ENCODE measurements around the gene PDYN.
"Not testable (repeated sequence)": the region's sequence is repeated elsewhere in the genome, so short reads cannot be mapped to it uniquely, and the experiment has no call there.

PDYN gene

GRCh38 chr20:1993986-1994385 is at the start of gene PDYN:
Gene PDYN (minus strand): TSS chr20:1994058. CDS start chr20:1983084, 10,974 bp downstream.
- no peak for DNase-seq

GRCh38 chr20:2042400-2042799 is 48.5 kb upstream of the PDYN start:
- DNase-seq, result no peak

DNA sequence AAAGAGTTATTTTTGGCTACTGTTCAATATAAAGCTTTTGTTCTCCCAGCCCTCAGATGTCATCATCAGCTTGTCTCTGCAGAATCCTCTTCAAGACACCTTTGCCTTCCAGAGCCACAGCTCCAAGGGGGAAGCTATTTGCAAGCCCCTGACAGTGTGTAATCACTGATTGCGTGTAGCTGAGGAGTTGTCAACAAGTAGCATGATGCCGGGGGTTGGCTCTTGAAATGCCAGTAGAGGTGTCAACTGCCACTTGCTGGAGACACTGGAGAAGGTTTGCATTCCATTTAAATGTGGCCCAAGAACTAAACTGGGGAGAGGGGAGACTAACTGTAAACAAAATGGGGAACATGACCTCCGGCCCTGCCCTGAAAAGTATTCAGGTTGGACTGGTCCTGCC is 44.3 kb upstream of the PDYN start:
- DNase-seq, result no peak

- no peak for DNase-seq
Measured at GRCh38 chr20:2037296-2037914, 43.5 kb upstream of the PDYN start.

DNA sequence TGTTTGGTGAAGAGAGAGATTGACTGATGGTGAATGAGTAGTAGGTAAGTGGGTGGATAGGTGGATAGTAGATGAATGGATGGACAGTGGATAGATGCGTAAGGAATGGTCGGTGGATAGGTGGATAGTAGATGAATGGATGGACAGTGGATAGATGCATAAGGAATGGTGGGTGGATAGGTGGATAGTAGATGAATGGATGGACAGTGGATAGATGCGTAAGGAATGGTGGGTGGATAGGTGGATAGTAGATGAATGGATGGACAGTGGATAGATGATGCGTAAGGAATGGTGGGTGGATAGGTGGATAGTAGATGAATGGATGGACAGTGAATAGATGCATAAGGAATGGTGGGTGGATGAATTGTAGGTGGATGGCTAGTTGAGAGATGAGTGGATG is 42.5 kb upstream of the PDYN start:
- not testable (repeated sequence) for DNase-seq

- DNase-seq, result no peak
Measured at GRCh38 chr20:2032168-2032567, 38.3 kb upstream of the PDYN start.

GRCh38 chr20:2026514-2026913 is 32.7 kb upstream of the PDYN start:
- no peak for DNase-seq

GRCh38 chr20:2026004-2026403 is 32.1 kb upstream of the PDYN start:
- no peak for DNase-seq

GRCh38 chr20:2023151-2023550 is 29.3 kb upstream of the PDYN start:
- no peak for DNase-seq

DNA sequence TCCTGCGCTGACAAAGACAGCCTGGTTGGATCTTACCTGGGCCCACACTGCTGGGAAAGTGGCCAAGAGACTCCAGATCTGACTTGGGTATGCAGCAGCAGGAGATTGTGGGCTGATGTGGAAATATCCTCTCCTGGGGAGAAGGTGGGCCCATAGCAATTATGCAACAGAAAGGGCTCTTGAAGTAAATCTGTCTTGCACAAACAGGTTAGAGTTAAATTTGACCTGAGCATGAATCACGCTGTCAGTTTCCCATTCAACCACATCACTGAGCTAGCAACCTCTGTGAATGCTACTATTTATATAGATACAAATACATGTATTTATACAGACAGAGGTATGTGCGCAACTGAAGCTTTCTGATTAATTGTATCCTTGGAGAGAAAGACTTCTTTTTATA is 28.3 kb upstream of the PDYN start:
- DNase-seq, result no peak

DNA sequence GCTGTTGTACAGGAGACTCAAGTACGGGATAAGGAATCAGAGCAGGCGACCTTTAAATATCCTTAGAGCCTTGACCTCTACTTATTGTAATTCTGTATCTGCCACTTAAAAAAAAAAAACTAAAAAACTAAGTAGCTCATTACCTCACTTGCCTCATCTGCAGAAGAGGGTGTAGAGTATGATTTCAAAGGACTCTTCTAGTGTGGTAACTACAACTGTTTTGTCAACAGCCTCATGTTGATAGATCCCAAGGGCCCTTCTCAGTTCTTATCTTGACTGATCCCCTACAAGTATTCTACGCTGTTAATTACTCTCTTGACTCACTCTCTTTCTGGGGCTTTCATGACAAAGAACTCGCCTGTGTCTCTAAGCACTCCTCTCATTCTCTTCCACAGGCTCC is 16.7 kb upstream of the PDYN start:
- no peak for DNase-seq

- no peak for DNase-seq
Measured at GRCh38 chr20:2006452-2007361, 12.8 kb upstream of the PDYN start.

- peak; percentile 9 for DNase-seq
Measured at GRCh38 chr20:2005831-2006426, 12.1 kb upstream of the PDYN start.

- no peak for DNase-seq
Measured at GRCh38 chr20:2005359-2005758, 11.5 kb upstream of the PDYN start.

DNA sequence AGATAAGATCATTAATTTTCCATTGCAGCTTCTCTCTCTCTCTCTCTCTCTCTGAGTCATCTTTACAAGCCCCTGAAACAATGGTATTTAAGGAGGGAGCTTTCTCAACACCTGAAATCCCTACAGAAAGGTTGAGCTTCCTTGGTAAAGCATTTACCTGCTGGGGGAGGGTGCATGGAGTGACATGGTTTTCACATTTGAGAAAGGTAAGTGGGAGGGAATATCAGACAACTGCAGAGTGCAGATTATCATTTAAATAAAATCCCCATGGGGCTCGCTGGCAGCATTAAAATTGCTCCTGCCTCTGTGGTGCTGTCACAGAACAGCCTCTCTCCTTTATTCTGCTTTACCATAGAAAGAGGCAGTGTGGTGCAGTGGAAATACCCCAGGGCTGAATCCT is 10.3 kb upstream of the PDYN start:
- no peak for DNase-seq

DNA sequence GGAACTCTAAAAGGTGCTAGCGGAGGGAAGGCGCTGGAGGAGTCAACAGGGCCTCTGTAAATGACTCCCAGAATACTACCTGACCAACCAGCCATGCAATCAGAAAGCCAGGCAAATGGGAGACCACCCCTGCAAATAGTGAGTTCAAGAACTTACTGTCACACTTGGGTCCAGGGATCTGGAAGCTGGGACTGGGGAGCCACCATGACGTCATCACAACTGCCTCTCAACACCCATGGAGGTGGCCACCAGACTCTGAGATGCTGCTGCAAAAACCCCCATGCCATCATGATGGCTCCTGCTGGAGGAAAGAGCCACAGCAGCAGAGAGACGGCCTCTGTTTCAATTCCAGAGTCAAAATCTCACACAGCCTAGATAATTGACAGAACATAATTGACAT is 8.5 kb upstream of the PDYN start:
- no peak for DNase-seq

DNA sequence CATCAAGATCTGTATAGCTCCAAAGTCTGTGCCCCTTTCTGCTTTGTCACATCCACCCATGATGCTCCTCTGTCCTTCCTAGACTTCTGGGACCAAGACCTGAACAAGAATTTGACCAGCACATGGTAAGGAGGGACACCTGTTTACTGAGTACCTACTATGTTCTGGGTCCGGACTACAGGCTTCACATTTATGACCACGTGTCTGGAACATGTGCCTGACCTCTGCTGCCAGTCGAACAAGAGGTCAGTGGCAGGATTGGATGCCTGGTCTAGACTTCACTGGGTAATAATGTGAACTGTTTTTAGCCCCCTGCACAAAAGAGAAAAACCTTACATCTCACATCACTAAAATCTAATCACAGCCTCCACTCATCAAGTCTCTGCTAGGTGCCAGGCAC is 7.3 kb upstream of the PDYN start:
- DNase-seq, result no peak

GRCh38 chr20:2000285-2000684 is 6.4 kb upstream of the PDYN start:
- no peak for DNase-seq

DNA sequence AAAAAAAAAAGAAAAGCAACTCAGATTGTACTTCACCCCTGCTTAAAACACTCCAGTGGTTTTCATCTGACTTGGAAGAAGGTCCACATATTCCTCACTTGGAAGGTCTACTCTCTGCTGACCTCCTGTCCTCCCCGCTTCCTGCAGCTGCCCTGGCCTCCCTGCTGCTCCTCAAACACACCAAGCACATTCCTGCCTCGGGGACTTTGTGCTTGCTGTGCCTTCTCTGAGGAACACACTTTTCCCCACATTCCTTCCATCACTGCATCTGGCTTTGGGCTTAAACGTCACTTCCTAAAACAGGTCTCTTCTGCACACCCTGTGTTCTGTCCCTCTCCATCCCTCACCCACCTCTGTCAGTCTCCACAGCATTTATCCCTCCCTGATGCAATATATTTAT is 4.9 kb upstream of the PDYN start:
- no peak for DNase-seq

- DNase-seq, result no peak
Measured at GRCh38 chr20:1998193-1998520, 4.3 kb upstream of the PDYN start.

DNA sequence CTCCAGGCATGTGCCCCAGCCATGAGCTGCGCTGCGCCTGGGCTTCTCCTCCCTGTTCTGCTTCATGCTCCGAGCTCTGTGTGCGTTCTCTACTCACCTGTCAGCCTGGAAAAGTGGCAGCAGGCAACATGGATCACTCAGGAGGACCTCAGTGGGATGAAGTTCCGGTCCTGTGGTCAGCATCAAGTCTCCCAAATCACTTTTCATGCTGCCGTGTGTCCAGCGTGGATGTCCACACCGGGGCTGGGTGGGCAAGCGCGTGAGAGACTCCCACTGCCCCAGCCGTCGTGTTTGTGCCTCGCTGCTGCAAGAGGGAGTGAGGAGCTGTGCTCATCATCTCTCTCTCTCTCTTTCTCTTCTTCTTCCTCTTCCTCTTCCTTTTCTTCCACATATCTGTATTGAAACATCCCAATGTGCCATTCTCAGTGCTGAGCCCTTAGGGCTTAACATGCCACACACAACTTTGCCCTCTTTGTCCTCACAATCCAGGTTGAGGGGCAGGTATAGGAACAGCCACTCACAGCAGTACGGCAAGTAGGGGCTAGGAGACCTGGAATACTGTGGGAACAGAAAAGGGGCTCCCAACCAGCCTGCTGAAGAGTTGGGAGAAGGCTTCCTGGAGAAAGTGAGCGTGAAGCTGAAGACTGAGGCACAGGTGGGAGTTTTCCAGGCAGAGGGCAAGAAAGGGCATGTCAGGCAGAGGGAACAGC is 3.8 kb upstream of the PDYN start:
- no peak for DNase-seq

GRCh38 chr20:1995531-1996310 is 1.9 kb upstream of the PDYN start:
- DNase-seq, result no peak

DNA sequence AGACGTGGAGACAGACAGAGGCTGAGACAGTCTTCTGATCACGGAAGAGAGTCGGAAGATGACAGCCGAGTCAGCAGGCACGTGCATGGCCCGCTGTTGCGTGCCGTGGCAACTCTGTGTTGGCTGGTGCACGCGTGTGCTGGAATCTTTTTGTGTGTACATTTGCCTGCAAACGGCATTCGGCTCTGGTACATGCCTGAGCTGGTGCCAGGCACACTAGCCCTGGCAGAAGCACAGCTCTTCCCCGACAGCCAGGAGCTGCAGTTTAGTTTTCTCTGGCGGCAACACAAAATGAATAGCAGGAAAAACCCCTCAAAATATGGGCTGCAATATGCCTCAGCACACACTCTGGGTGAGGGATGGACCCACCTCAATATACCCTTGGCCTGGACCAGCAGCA is 769 bp upstream of the PDYN start:
- DNase-seq, result no peak

Data from amniotic stem cell (primary cell).